Stimulated activated naive B cell treated with anti-CD40 and anti-IgM and Interleukin-4, amounts not matched to agents 10 μg/mL and 1 μg/mL and 100 μg/mL, for 72 hours (primary cell): ENCODE results near the gene LEPR.
A peak's percentile ranks its signal among the peaks of the same experiment; 100 is the strongest.
"Not testable (repeated sequence)": the region's sequence is repeated elsewhere in the genome, so short reads cannot be mapped to it uniquely, and the experiment has no call there.

Source experiments
- ATAC-seq, 2 donors: fragments of 150-1000 bp; cut with Tn5 transposase; replicated peaks; 2 replicates each; pipeline ENCODE4 v1.10.0; 2021; ENCODE audit warnings: moderate library complexity in 1 of 2
- DNase-seq: peaks from one replicate; pipeline ENCODE4 v3.0.0; 2021
- H3K27ac Mint-ChIP-seq: one replicate; pipeline ENCODE4 v1.8.0; 2022; ENCODE audit warnings: mild to moderate bottlenecking, mixed read lengths
- H3K27me3 Mint-ChIP-seq, 2 donors: one replicate each; pipeline ENCODE4 v1.8.0; 2022; ENCODE audit warnings: mixed read lengths in 2 of 2
- H3K36me3 Mint-ChIP-seq, 2 donors: one replicate each; pipeline ENCODE4 v1.8.0; 2022; ENCODE audit warnings: mixed read lengths in 2 of 2, mild to moderate bottlenecking in 1 of 2
- H3K4me1 Mint-ChIP-seq, 2 donors: one replicate each; pipeline ENCODE4 v1.8.0; 2022; ENCODE audit warnings: mixed read lengths in 2 of 2, mild to moderate bottlenecking in 1 of 2
- H3K4me3 Mint-ChIP-seq, 2 donors: one replicate each; pipeline ENCODE4 v1.8.0; 2022; ENCODE audit warnings: mild to moderate bottlenecking in 2 of 2, mixed read lengths in 2 of 2, moderate library complexity in 1 of 2
- H3K9me3 Mint-ChIP-seq, 2 donors: one replicate each; pipeline ENCODE4 v1.8.0; 2022; ENCODE audit warnings: mixed read lengths in 2 of 2, mild to moderate bottlenecking in 1 of 2

Gene LEPR

GRCh38 chr1:65435987-65436386 lies 15.5 kb downstream of the LEPR start:
- Mint-ChIP-seq H3K4me1 (no peaks in the 10 kb centered on the region), H3K36me3 (peaks cover 17 to 19% of the 10 kb centered on the region in 2 donors), H3K27me3 (no peaks in the 10 kb centered on the region), H3K9me3 (no peaks in the 10 kb centered on the region), H3K4me3 (no peak overlapping the region), H3K27ac (no peak overlapping the region)
- ATAC-seq (no peak), DNase-seq (no peak)

- ATAC-seq = no peak
- Mint-ChIP-seq H3K36me3 (peaks cover 12 to 19% of the 10 kb centered on the region in 2 donors), H3K4me3 (no peak overlapping the region), H3K27me3 (no peaks in the 10 kb centered on the region), H3K27ac (no peak overlapping the region), H3K4me1 (no peaks in the 10 kb centered on the region), H3K9me3 (no peaks in the 10 kb centered on the region)
- DNase-seq = no peak
Observed at GRCh38 chr1:65437616-65438015, 17.1 kb downstream of the LEPR start.

- Mint-ChIP-seq H3K36me3 (peaks cover 1 to 8% of the 10 kb centered on the region in 2 donors), H3K4me3 (no peak overlapping the region), H3K27me3 (no peaks in the 10 kb centered on the region), H3K27ac (no peak overlapping the region), H3K4me1 (no peaks in the 10 kb centered on the region), H3K9me3 (no peaks in the 10 kb centered on the region)
- ATAC-seq (no peak), DNase-seq (no peak)
Observed at GRCh38 chr1:65440322-65440900, 19.9 kb downstream of the LEPR start.

- Mint-ChIP-seq H3K27me3 (no peaks in the 10 kb centered on the region), H3K27ac (no peak overlapping the region), H3K4me1 (no peaks in the 10 kb centered on the region), H3K9me3 (no peaks in the 10 kb centered on the region), H3K4me3 (no peak overlapping the region), H3K36me3 (peaks cover 1 to 8% of the 10 kb centered on the region in 2 donors)
- ATAC-seq (no peak), DNase-seq (no peak)
Observed at GRCh38 chr1:65440915-65441314, 20.4 kb downstream of the LEPR start.

- Mint-ChIP-seq H3K27me3 (no peaks in the 10 kb centered on the region), H3K4me1 (no peaks in the 10 kb centered on the region)
Observed at GRCh38 chr1:65441464-65441863, 21.0 kb downstream of the LEPR start.

GRCh38 chr1:65442442-65442841 lies 22.0 kb downstream of the LEPR start:
- ATAC-seq = no peak
- Mint-ChIP-seq H3K4me1 (no peaks in the 10 kb centered on the region), H3K36me3 (peaks cover 1 to 2% of the 10 kb centered on the region in 2 donors), H3K9me3 (no peaks in the 10 kb centered on the region), H3K27me3 (no peaks in the 10 kb centered on the region), H3K4me3 (no peak overlapping the region), H3K27ac (no peak overlapping the region)
- no peak for DNase-seq

More at GRCh38 chr1:65441464-65441863, 21.0 kb downstream of the LEPR start:
- no peak for ATAC-seq
- no peak for DNase-seq
- no peak overlapping the region for H3K4me3 Mint-ChIP-seq
- no peaks in the 10 kb centered on the region for H3K9me3 Mint-ChIP-seq
- H3K36me3 Mint-ChIP-seq = peaks cover 1 to 5% of the 10 kb centered on the region in 2 donors
- H3K27ac Mint-ChIP-seq = no peak overlapping the region

- no peaks in the 10 kb centered on the region for H3K27me3 Mint-ChIP-seq
- no peak overlapping the region for H3K4me3 Mint-ChIP-seq
- ATAC-seq = no peak
- peaks cover 0 to 1% of the 10 kb centered on the region in 2 donors for H3K36me3 Mint-ChIP-seq
- DNase-seq = no peak
- no peaks in the 10 kb centered on the region for H3K9me3 Mint-ChIP-seq
- no peaks in the 10 kb centered on the region for H3K4me1 Mint-ChIP-seq
- H3K27ac Mint-ChIP-seq = no peak overlapping the region
Observed at GRCh38 chr1:65443647-65444046, 23.2 kb downstream of the LEPR start.

GRCh38 chr1:65444128-65444640 lies 23.7 kb downstream of the LEPR start:
- DNase-seq = no peak
- Mint-ChIP-seq H3K4me1 (no peaks in the 10 kb centered on the region), H3K4me3 (no peak overlapping the region), H3K27ac (no peak overlapping the region), H3K27me3 (no peaks in the 10 kb centered on the region), H3K9me3 (no peaks in the 10 kb centered on the region), H3K36me3 (peaks cover 0 to 1% of the 10 kb centered on the region in 2 donors)
- no peak for ATAC-seq

GRCh38 chr1:65445837-65446236 lies 25.4 kb downstream of the LEPR start:
- ATAC-seq (no peak), DNase-seq (no peak)
- Mint-ChIP-seq H3K4me1 (no peaks in the 10 kb centered on the region), H3K4me3 (no peak overlapping the region), H3K27me3 (no peaks in the 10 kb centered on the region), H3K36me3 (no peaks in the 10 kb centered on the region), H3K27ac (no peak overlapping the region), H3K9me3 (no peaks in the 10 kb centered on the region)

GRCh38 chr1:65449214-65449823 lies 28.9 kb downstream of the LEPR start:
- DNase-seq = no peak
- no peaks in the 10 kb centered on the region for H3K27me3 Mint-ChIP-seq
- ATAC-seq = no peak

GRCh38 chr1:65455678-65456077 lies 35.2 kb downstream of the LEPR start:
- Mint-ChIP-seq H3K9me3 (peaks cover 6 to 12% of the 10 kb centered on the region in 2 donors), H3K36me3 (peaks cover 0 to 14% of the 10 kb centered on the region in 2 donors)
- not testable (repeated sequence) for H3K27ac Mint-ChIP-seq, H3K27me3 Mint-ChIP-seq, H3K4me3 Mint-ChIP-seq, H3K4me1 Mint-ChIP-seq, DNase-seq, ATAC-seq

More at GRCh38 chr1:65449214-65449823, 28.9 kb downstream of the LEPR start:
- Mint-ChIP-seq H3K9me3 (no peaks in the 10 kb centered on the region), H3K4me1 (no peaks in the 10 kb centered on the region), H3K27ac (no peak overlapping the region), H3K36me3 (peaks cover 0 to 4% of the 10 kb centered on the region in 2 donors), H3K4me3 (no peak overlapping the region)

- H3K9me3 Mint-ChIP-seq = peaks cover 6 to 12% of the 10 kb centered on the region in 2 donors
- H3K27ac Mint-ChIP-seq = no peak overlapping the region
- H3K36me3 Mint-ChIP-seq = peaks cover 0 to 14% of the 10 kb centered on the region in 2 donors
- no peak overlapping the region for H3K4me3 Mint-ChIP-seq
- ATAC-seq = no peak
- no peaks in the 10 kb centered on the region for H3K27me3 Mint-ChIP-seq
- peaks cover 0 to 3% of the 10 kb centered on the region in 2 donors for H3K4me1 Mint-ChIP-seq
- DNase-seq = no peak
Observed at GRCh38 chr1:65456481-65456880, 36.0 kb downstream of the LEPR start.

GRCh38 chr1:65457868-65458267 lies 37.4 kb downstream of the LEPR start:
- H3K27ac Mint-ChIP-seq = no peak overlapping the region
- no peak overlapping the region for H3K4me3 Mint-ChIP-seq
- no peak for ATAC-seq
- peaks cover 6 to 14% of the 10 kb centered on the region in 2 donors for H3K9me3 Mint-ChIP-seq
- DNase-seq = no peak
- peaks cover 0 to 3% of the 10 kb centered on the region in 2 donors for H3K4me1 Mint-ChIP-seq
- H3K36me3 Mint-ChIP-seq = peaks cover 0 to 14% of the 10 kb centered on the region in 2 donors
- no peaks in the 10 kb centered on the region for H3K27me3 Mint-ChIP-seq

- ATAC-seq (peak; percentile 8 to 14), DNase-seq (no peak)
- Mint-ChIP-seq H3K4me1 (peaks cover 0 to 5% of the 10 kb centered on the region in 2 donors), H3K27me3 (no peaks in the 10 kb centered on the region), H3K36me3 (peaks cover 0 to 15% of the 10 kb centered on the region in 2 donors), H3K4me3 (no peak overlapping the region), H3K9me3 (peaks cover 11 to 17% of the 10 kb centered on the region in 2 donors), H3K27ac (no peak overlapping the region)
Observed at GRCh38 chr1:65458730-65459396, 38.4 kb downstream of the LEPR start.

GRCh38 chr1:65459397-65459768 lies 38.9 kb downstream of the LEPR start:
- no peak for DNase-seq
- H3K4me1 Mint-ChIP-seq = peaks cover 0 to 6% of the 10 kb centered on the region in 2 donors
- H3K4me3 Mint-ChIP-seq = no peak overlapping the region
- peaks cover 0 to 15% of the 10 kb centered on the region in 2 donors for H3K36me3 Mint-ChIP-seq
- peaks cover 12 to 17% of the 10 kb centered on the region in 2 donors for H3K9me3 Mint-ChIP-seq
- peak; percentile 59 to 60 for ATAC-seq
- no peaks in the 10 kb centered on the region for H3K27me3 Mint-ChIP-seq
- H3K27ac Mint-ChIP-seq = no peak overlapping the region
